ENCODE results near the gene LHX6. TPM values are rescaled to one million over a fixed set of nuclear protein-coding genes. Genes with fewer than 3 reads are reported as not detected.

The LHX6 gene
- total RNA-seq, 1 experiment from 2014 or later = 1.5 TPM

DNA sequence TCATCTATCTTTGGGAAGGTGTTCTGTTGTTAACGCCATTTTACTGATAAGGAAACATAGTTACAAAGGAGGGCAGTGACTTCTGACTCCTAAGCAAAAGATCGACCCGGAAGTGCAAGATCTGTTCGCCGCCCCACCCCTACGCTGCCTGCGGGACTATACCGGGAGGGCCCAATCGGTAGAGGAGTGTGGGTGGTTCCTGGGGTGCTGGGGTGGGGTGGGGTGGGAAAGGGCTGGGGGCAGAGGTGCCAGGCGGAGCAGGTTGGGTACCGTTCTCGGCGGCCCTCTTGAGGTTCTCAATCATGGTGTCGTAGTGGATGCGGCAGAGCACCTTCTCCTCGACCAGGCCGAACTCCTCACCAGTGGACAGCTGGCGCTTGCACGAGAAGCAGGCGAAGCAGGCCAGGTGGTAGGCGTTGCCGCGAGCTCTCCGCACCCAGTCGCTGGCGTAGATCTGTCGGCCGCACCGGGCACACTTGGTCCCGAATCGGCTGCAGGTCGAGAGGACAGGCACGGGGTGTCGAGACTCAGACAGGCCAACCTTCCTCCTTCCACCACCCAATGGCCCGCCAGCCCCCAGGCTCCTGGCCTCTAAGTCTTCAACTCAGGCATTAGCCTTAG is 11.8 kb downstream of the LHX6 start:
- ChIA-PET POLR2A (interaction anchor here (1.4 kb wide), 1 partner anchor 48 kb away, joined by 3 read pairs; the partner anchor contains the start of genes MRRF and RBM18), CTCF (interaction anchor here (1.0 to 4.4 kb wide), 4 partner anchors 31 to 134 kb away, joined by 3 to 39 read pairs (median 6); no protein-coding TSS in a partner anchor)

DNA sequence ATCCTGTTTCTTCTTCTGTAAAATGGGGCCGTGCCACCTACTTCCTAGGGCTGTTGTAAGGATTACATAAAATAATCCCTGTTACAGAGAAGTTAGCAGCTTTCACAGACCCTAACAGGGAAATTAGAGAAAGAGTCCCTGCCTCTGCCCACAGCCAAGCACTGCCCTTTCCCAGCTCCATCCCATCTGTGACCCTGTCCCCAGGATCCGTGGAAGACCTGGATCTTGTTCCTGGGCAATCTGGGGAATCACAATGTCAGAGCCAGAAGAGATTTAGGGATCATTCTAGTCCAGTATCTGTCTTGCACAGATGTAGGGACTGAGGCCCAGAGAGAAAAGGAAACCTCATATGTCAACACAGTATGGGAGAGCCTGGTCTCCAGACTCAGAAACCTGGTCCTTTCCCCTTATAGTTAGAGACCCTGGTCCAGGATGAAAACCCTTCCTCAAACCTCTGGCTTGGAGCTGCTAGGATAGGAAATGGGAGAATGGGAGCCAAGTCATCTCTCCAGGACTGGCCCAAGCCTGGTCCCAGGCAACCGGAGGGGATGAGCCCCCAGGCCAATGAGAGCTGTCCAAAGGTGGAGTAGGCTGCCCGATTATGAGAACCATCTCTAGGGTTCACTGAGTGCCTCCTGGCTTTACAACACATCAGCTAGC is 12.5 kb downstream of the LHX6 start:
- H3K36me3 Mint-ChIP-seq = peaks cover 5% of the 10 kb centered on the region; the same call in 1 of the 2 replicates
- ATAC-seq = no peak
- no peak for DNase-seq (ENCODE audit: low spot score)
- peaks cover 100% of the 10 kb centered on the region for H3K27me3 Mint-ChIP-seq (ENCODE audit: low read depth)
- ChIA-PET POLR2A (interaction anchor here (1.4 kb wide), 1 partner anchor 48 kb away, joined by 3 read pairs; the partner anchor contains the start of genes MRRF and RBM18), CTCF (interaction anchor here (1.0 to 4.4 kb wide), 6 partner anchors 30 to 134 kb away, joined by 3 to 39 read pairs (median 4); no protein-coding TSS in a partner anchor)
- no peak overlapping the region for H3K27ac Mint-ChIP-seq
- H3K4me1 Mint-ChIP-seq = peaks cover 49% of the 10 kb centered on the region
- peak overlapping the region; percentile 64 for H3K4me3 Mint-ChIP-seq
- TF ChIP-seq, protein P1, sequence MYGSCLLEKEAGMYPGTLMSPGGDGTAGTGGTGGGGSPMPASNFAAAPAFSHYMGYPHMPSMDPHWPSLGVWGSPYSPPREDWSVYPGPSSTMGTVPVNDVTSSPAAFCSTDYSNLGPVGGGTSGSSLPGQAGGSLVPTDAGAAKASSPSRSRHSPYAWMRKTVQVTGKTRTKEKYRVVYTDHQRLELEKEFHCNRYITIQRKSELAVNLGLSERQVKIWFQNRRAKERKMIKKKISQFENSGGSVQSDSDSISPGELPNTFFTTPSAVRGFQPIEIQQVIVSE (CRISPR knock-in tag; IDR thresholded peaks at IDR 0.05; ENCODE audit: borderline replicate concordance) = no peak
- TF ChIP-seq, protein P2, sequence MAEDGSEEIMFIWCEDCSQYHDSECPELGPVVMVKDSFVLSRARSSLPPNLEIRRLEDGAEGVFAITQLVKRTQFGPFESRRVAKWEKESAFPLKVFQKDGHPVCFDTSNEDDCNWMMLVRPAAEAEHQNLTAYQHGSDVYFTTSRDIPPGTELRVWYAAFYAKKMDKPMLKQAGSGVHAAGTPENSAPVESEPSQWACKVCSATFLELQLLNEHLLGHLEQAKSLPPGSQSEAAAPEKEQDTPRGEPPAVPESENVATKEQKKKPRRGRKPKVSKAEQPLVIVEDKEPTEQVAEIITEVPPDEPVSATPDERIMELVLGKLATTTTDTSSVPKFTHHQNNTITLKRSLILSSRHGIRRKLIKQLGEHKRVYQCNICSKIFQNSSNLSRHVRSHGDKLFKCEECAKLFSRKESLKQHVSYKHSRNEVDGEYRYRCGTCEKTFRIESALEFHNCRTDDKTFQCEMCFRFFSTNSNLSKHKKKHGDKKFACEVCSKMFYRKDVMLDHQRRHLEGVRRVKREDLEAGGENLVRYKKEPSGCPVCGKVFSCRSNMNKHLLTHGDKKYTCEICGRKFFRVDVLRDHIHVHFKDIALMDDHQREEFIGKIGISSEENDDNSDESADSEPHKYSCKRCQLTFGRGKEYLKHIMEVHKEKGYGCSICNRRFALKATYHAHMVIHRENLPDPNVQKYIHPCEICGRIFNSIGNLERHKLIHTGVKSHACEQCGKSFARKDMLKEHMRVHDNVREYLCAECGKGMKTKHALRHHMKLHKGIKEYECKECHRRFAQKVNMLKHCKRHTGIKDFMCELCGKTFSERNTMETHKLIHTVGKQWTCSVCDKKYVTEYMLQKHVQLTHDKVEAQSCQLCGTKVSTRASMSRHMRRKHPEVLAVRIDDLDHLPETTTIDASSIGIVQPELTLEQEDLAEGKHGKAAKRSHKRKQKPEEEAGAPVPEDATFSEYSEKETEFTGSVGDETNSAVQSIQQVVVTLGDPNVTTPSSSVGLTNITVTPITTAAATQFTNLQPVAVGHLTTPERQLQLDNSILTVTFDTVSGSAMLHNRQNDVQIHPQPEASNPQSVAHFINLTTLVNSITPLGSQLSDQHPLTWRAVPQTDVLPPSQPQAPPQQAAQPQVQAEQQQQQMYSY (CRISPR knock-in tag; IDR thresholded peaks at IDR 0.05) = peak; percentile 83
- no peaks in the 10 kb centered on the region for H3K9me3 Mint-ChIP-seq

More for the DNA sequence above, 11.8 kb downstream of the LHX6 start:
- Mint-ChIP-seq H3K36me3 (peaks cover 5% of the 10 kb centered on the region; the same call in 1 of the 2 replicates), H3K4me3 (peak overlapping the region; percentile 64), H3K4me1 (peaks cover 55% of the 10 kb centered on the region), H3K9me3 (no peaks in the 10 kb centered on the region), H3K27ac (no peak overlapping the region), H3K27me3 (ENCODE audit: low read depth) (peaks cover 100% of the 10 kb centered on the region)
- peak; percentile 42 for DNase-seq (ENCODE audit: low spot score)
- no peak for ATAC-seq
- TF ChIP-seq, protein P3, sequence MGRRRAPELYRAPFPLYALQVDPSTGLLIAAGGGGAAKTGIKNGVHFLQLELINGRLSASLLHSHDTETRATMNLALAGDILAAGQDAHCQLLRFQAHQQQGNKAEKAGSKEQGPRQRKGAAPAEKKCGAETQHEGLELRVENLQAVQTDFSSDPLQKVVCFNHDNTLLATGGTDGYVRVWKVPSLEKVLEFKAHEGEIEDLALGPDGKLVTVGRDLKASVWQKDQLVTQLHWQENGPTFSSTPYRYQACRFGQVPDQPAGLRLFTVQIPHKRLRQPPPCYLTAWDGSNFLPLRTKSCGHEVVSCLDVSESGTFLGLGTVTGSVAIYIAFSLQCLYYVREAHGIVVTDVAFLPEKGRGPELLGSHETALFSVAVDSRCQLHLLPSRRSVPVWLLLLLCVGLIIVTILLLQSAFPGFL (CRISPR knock-in tag; IDR thresholded peaks at IDR 0.05; ENCODE audit: borderline replicate concordance) = no peak
- no peak for TF ChIP-seq ZNF317 (CRISPR knock-in tag; IDR thresholded peaks at IDR 0.05; ENCODE audit: borderline replicate concordance, low read depth)
- no peak for TF ChIP-seq SOX15 (CRISPR knock-in tag; IDR thresholded peaks at IDR 0.05)

DNA sequence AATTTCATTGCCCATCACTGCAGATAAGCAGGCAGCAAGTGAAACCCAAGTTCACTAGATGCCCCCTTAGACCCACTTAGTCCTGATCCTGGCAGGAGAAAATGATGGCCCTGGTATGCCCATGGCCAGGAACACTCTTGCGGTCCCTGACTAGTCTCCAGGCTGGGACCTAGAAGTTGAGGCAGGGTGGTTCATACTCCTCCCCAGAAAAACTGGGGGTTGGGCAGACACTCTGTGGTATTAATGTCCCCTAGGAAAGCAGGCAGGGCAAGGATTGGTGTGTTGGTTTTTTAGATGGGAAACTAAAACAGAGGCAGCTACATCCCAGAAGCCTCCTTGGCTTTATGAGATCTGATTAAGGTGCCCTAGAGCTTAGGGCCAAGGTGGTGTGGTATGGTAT is 13.1 kb downstream of the LHX6 start:
- ChIA-PET POLR2A (interaction anchor here (1.4 kb wide), 1 partner anchor 49 kb away, joined by 3 read pairs; the partner anchor contains the start of genes MRRF and RBM18), CTCF (interaction anchor here (1.0 to 4.4 kb wide), 5 partner anchors 29 to 135 kb away, joined by 4 to 39 read pairs (median 5); no protein-coding TSS in a partner anchor)
- Mint-ChIP-seq H3K9me3 (no peaks in the 10 kb centered on the region), H3K36me3 (peaks cover 5% of the 10 kb centered on the region; the same call in 1 of the 2 replicates), H3K4me1 (peaks cover 45% of the 10 kb centered on the region), H3K27ac (no peak overlapping the region), H3K4me3 (no peak overlapping the region), H3K27me3 (ENCODE audit: low read depth) (peaks cover 100% of the 10 kb centered on the region)
- DNase-seq (ENCODE audit: low spot score) (no peak), ATAC-seq (no peak)
- TF ChIP-seq ELF4 (CRISPR knock-in tag; IDR thresholded peaks at IDR 0.05; ENCODE audit: low read depth) (no peak), FOXK1 (CRISPR knock-in tag; IDR thresholded peaks at IDR 0.05) (no peak), JAZF1 (CRISPR knock-in tag; IDR thresholded peaks at IDR 0.05) (no peak)

DNA sequence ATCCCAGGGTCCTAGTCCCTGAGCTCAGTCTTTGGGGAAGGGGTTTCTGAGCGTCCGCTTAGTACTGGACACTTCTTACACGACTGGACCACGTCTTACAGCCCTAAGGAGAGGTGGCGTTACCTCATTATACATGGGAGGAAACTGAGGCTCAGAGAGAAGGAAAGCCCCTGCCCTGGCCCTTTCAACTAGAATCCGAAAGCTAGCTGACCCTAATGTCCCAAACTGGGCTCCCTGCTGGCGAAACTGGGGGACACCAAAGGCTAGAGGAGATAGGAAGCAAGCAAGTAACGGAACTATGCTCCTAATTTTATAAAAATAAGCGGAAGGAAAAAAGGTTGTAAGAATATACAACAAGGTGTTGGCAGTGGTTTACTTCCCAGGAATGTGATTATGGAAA is 14.2 kb downstream of the LHX6 start:
- Mint-ChIP-seq H3K9me3 (no peaks in the 10 kb centered on the region), H3K36me3 (peaks cover 5% of the 10 kb centered on the region; the same call in 1 of the 2 replicates), H3K27me3 (ENCODE audit: low read depth) (peaks cover 96% of the 10 kb centered on the region), H3K4me1 (peaks cover 34% of the 10 kb centered on the region), H3K27ac (no peak overlapping the region), H3K4me3 (peak overlapping the region; percentile 70)
- ATAC-seq (no peak), DNase-seq (ENCODE audit: low spot score) (no peak)
- POLR2A ChIA-PET = interaction anchor here (0.6 to 0.9 kb wide), 3 partner anchors 11 to 137 kb away, joined by 3 to 8 read pairs (median 3); no protein-coding TSS in a partner anchor
- CTCF ChIA-PET = interaction anchor here (0.6 to 4.4 kb wide), 16 partner anchors 8 to 953 kb away, joined by 3 to 39 read pairs (median 4); partner anchors contain the start of genes MORN5 and NDUFA8
- TF ChIP-seq, protein P4, sequence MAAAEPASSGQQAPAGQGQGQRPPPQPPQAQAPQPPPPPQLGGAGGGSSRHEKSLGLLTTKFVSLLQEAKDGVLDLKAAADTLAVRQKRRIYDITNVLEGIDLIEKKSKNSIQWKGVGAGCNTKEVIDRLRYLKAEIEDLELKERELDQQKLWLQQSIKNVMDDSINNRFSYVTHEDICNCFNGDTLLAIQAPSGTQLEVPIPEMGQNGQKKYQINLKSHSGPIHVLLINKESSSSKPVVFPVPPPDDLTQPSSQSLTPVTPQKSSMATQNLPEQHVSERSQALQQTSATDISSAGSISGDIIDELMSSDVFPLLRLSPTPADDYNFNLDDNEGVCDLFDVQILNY (CRISPR knock-in tag; IDR thresholded peaks at IDR 0.05) = no peak
- TF ChIP-seq, protein P5, sequence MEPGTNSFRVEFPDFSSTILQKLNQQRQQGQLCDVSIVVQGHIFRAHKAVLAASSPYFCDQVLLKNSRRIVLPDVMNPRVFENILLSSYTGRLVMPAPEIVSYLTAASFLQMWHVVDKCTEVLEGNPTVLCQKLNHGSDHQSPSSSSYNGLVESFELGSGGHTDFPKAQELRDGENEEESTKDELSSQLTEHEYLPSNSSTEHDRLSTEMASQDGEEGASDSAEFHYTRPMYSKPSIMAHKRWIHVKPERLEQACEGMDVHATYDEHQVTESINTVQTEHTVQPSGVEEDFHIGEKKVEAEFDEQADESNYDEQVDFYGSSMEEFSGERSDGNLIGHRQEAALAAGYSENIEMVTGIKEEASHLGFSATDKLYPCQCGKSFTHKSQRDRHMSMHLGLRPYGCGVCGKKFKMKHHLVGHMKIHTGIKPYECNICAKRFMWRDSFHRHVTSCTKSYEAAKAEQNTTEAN (CRISPR knock-in tag; IDR thresholded peaks at IDR 0.05) = no peak
- no peak for TF ChIP-seq FOXP1 (CRISPR knock-in tag; IDR thresholded peaks at IDR 0.05; ENCODE audit: borderline replicate concordance)
- no peak for TF ChIP-seq JAZF1 (CRISPR knock-in tag; IDR thresholded peaks at IDR 0.05)
- TF ChIP-seq SP1 (CRISPR knock-in tag; conservative IDR thresholded peaks at IDR 0.05) = no peak
- TF ChIP-seq, protein P6, sequence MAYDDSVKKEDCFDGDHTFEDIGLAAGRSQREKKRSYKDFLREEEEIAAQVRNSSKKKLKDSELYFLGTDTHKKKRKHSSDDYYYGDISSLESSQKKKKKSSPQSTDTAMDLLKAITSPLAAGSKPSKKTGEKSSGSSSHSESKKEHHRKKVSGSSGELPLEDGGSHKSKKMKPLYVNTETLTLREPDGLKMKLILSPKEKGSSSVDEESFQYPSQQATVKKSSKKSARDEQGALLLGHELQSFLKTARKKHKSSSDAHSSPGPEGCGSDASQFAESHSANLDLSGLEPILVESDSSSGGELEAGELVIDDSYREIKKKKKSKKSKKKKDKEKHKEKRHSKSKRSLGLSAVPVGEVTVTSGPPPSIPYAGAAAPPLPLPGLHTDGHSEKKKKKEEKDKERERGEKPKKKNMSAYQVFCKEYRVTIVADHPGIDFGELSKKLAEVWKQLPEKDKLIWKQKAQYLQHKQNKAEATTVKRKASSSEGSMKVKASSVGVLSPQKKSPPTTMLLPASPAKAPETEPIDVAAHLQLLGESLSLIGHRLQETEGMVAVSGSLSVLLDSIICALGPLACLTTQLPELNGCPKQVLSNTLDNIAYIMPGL (CRISPR knock-in tag; IDR thresholded peaks at IDR 0.05) = no peak
- TF ChIP-seq PRRX2 (CRISPR knock-in tag; IDR thresholded peaks at IDR 0.05) = no peak

Data from WTC11 (cell line).